ENCODE results near the gene CITED2. TPM values are rescaled to one million over a fixed set of nuclear protein-coding genes. Genes with fewer than 3 reads are reported as not detected.

CITED2 gene
- total RNA-seq, 1 experiment from 2014 or later: 54.0 TPM

DNA sequence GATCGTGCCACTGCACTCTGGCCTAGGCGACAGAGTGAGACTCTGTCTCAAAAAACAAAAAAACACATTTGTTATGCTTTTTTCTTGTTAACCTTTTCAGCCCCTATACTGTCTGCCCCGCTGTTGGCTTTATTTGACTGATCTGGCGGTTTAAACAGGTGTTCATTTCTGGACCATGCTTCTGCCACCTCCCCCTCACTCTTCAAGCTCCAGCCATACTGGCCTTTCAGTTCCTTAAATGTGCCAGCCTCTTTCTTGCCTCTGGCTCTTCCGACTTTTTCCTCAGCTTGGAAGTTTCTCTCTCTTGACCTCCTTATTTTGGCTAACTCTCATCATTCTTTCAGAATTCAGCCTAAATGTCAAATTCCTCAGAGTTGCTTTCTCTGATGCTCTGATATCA lies 47.4 kb downstream of the CITED2 start:
- POLR2A ChIA-PET (ENCODE audit: unreplicated experiment): no interaction called here
- Histone ChIP-seq H3K4me2 (no peak overlapping the region), H3K4me3 (no peak overlapping the region), H3K27me3 (ENCODE audit: insufficient read depth, low read depth) (no peaks in the 10 kb centered on the region), H3K9me3 (ENCODE audit: insufficient read depth, low read depth) (no peaks in the 10 kb centered on the region), H4K20me1 (ENCODE audit: insufficient read depth) (no peaks in the 10 kb centered on the region), H3K36me3 (ENCODE audit: low read depth) (no peaks in the 10 kb centered on the region), H3F3A (ENCODE audit: insufficient read depth, low read depth) (no peaks in the 10 kb centered on the region), H3K27ac (no peak overlapping the region), H3K79me2 (ENCODE audit: low read depth) (no peaks in the 10 kb centered on the region), H3K4me1 (replicated peaks; ENCODE audit: insufficient read depth) (0 out of 2 replicates have a peak, but pooled peaks cover 5% of the 10 kb centered on the region), H2AFZ (no peak overlapping the region), H3K9me2 (ENCODE audit: insufficient read depth) (no peaks in the 10 kb centered on the region)
- CTCF ChIA-PET: no interaction called here
- no TSS peak for BruUV-seq (replicated peaks)
- DNase-seq: no peak
- intact Hi-C loops (cut with micrococcal nuclease; ENCODE audit: unreplicated experiment): no loop called here
- no peak for TF ChIP-seq EZH2 (IDR thresholded peaks at IDR 0.05; ENCODE audit: low read depth)
- TF ChIP-seq, protein P1, sequence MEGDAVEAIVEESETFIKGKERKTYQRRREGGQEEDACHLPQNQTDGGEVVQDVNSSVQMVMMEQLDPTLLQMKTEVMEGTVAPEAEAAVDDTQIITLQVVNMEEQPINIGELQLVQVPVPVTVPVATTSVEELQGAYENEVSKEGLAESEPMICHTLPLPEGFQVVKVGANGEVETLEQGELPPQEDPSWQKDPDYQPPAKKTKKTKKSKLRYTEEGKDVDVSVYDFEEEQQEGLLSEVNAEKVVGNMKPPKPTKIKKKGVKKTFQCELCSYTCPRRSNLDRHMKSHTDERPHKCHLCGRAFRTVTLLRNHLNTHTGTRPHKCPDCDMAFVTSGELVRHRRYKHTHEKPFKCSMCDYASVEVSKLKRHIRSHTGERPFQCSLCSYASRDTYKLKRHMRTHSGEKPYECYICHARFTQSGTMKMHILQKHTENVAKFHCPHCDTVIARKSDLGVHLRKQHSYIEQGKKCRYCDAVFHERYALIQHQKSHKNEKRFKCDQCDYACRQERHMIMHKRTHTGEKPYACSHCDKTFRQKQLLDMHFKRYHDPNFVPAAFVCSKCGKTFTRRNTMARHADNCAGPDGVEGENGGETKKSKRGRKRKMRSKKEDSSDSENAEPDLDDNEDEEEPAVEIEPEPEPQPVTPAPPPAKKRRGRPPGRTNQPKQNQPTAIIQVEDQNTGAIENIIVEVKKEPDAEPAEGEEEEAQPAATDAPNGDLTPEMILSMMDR (conservative IDR thresholded peaks at IDR 0.05): no peak

DNA sequence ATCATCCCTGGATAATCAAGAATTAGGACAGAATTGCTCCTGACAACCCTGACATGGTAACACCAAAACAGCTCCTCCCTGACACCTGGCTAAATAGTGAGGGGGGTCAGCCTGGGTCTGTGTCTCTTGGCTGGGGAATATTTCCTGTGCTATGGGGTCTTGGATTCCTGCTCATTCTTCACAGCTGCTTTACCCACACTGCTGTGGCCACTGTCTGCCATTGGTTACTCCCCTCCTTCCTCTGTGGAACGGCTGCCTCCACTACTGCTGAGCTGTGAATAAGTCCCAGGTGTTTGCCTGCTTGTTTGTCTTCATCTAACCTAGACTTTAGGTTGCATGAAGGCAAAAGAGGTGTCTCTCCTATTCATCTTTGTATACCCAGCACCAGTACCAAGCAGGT lies 48.8 kb downstream of the CITED2 start:
- BruUV-seq (replicated peaks): no TSS peak
- intact Hi-C loops (cut with micrococcal nuclease; ENCODE audit: unreplicated experiment): no loop called here

DNA sequence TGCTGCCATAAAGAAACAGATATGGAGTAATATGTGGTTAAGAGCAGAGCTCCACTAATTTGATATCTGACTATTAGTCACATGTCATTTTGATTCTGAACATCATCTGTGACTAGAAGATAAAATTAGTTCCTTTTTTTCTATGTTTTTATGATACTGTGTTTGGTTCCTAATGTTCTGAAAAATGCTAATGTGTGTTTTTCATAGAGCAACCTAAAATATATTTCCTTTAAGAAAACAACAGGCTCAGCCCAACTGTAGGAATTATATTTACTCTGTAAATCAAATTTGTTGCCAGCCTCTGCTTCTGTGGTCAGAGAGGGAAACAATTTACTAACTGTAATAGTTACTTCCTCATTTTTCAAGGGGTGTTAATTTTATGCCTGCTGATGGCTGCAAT lies 49.3 kb downstream of the CITED2 start:
- no peaks in the 10 kb centered on the region for H3K9me3 ChIP-seq (ENCODE audit: insufficient read depth, low read depth)
- no peaks in the 10 kb centered on the region for H3K9me2 ChIP-seq (ENCODE audit: insufficient read depth)
- no peaks in the 10 kb centered on the region for H4K20me1 ChIP-seq (ENCODE audit: insufficient read depth)
- no peaks in the 10 kb centered on the region for H3K36me3 ChIP-seq (ENCODE audit: low read depth)
- intact Hi-C loops (cut with micrococcal nuclease; ENCODE audit: unreplicated experiment): no loop called here
- no peak for DNase-seq
- 0 out of 2 replicates have a peak, but pooled peaks cover 5% of the 10 kb centered on the region for H3K4me1 ChIP-seq (replicated peaks; ENCODE audit: insufficient read depth)
- no peaks in the 10 kb centered on the region for H3K79me2 ChIP-seq (ENCODE audit: low read depth)
- H3F3A ChIP-seq (ENCODE audit: insufficient read depth, low read depth): no peaks in the 10 kb centered on the region
- H3K4me3 ChIP-seq: no peak overlapping the region
- no peaks in the 10 kb centered on the region for H3K27me3 ChIP-seq (ENCODE audit: insufficient read depth, low read depth)
- ChIA-PET CTCF (no interaction called here), POLR2A (ENCODE audit: unreplicated experiment) (no interaction called here)
- H3K4me2 ChIP-seq: no peak overlapping the region
- BruUV-seq (replicated peaks): no TSS peak
- no peak overlapping the region for H2AFZ ChIP-seq
- H3K27ac ChIP-seq: no peak overlapping the region
- TF ChIP-seq EZH2 (IDR thresholded peaks at IDR 0.05; ENCODE audit: low read depth): no peak
- TF ChIP-seq, protein P1 (conservative IDR thresholded peaks at IDR 0.05): no peak

More for the DNA sequence above, 48.8 kb downstream of the CITED2 start:
- H3K4me2 ChIP-seq: no peak overlapping the region
- H4K20me1 ChIP-seq (ENCODE audit: insufficient read depth): no peaks in the 10 kb centered on the region
- no peaks in the 10 kb centered on the region for H3K36me3 ChIP-seq (ENCODE audit: low read depth)
- H3K4me3 ChIP-seq: no peak overlapping the region
- H2AFZ ChIP-seq: no peak overlapping the region
- H3K4me1 ChIP-seq (replicated peaks; ENCODE audit: insufficient read depth): 0 out of 2 replicates have a peak, but pooled peaks cover 5% of the 10 kb centered on the region
- no peak overlapping the region for H3K27ac ChIP-seq
- DNase-seq: no peak
- no peaks in the 10 kb centered on the region for H3K79me2 ChIP-seq (ENCODE audit: low read depth)
- H3K9me3 ChIP-seq (ENCODE audit: insufficient read depth, low read depth): no peaks in the 10 kb centered on the region
- no peak for TF ChIP-seq EZH2 (IDR thresholded peaks at IDR 0.05; ENCODE audit: low read depth)
- TF ChIP-seq, protein P1 (conservative IDR thresholded peaks at IDR 0.05): no peak
- H3K27me3 ChIP-seq (ENCODE audit: insufficient read depth, low read depth): no peaks in the 10 kb centered on the region
- ChIA-PET POLR2A (ENCODE audit: unreplicated experiment) (no interaction called here), CTCF (no interaction called here)
- H3F3A ChIP-seq (ENCODE audit: insufficient read depth, low read depth): no peaks in the 10 kb centered on the region
- no peaks in the 10 kb centered on the region for H3K9me2 ChIP-seq (ENCODE audit: insufficient read depth)

Data from PC-9 (cell line).